ENCODE measurements around the gene RNF215. TPM values are rescaled to one million over a fixed set of nuclear protein-coding genes. Genes with fewer than 3 reads are reported as not detected.

The RNF215 gene
- total RNA-seq, 2 experiments from 2014 or later, result 4.6 to 4.9 TPM

DNA sequence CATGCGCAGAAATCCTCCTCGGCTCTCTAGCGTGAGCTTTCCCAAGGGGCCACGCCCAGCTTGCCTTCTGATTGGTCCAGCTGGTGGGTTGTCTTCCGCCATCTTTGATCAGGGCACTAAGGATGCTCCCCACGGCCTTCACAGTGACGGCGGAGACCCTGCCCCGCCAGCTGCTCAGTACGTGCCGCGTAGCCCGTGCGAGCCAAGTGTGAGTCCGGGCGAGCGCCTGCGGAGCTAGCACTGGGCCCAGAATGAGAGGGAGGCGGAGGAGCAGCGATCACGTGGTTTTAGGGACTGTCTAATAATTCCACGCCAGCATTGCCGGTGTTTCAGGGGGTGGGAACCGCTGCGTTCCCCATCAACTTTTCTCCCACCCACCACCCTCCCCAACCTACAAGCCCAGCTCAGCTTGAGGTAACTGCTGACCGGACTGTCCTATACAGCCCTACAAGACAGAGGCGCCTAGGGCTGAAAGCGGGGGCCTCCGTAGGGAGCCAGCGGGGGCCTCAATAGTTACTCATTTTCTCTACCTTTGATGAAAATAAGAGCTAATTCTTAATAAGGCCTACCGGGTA is 36.8 kb upstream of the RNF215 start:
- H3K9me3 ChIP-seq (ENCODE audit: control insufficient read depth in 1 of 2, insufficient read depth in 1 of 2, low read length in 2 of 2), result no peaks in the 10 kb centered on the region
- CTCF ChIA-PET, result interaction anchor here (0.9 to 6.1 kb wide), 10 partner anchors 10 to 211 kb away, joined by 3 to 63 read pairs (median 6); partner anchors contain the start of genes CASTOR1, SEC14L2 and SLC35E4
- peak; percentile 94 to 100 (median 98) for DNase-seq
- H3K4me1 ChIP-seq (ENCODE audit: insufficient read depth, low read length), result peaks cover 53% of the 10 kb centered on the region
- H3K27me3 ChIP-seq (ENCODE audit: control insufficient read depth in 1 of 2, insufficient read depth in 2 of 2, low read length in 2 of 2), result no peaks in the 10 kb centered on the region
- POLR2A ChIA-PET, result interaction anchor here (0.8 to 6.0 kb wide), 32 partner anchors 11 to 1156 kb away, joined by 3 to 112 read pairs (median 5); partner anchors contain the start of genes ASCC2, CASTOR1, CCDC157 and EWSR1
- TF ChIP-seq, protein P1, sequence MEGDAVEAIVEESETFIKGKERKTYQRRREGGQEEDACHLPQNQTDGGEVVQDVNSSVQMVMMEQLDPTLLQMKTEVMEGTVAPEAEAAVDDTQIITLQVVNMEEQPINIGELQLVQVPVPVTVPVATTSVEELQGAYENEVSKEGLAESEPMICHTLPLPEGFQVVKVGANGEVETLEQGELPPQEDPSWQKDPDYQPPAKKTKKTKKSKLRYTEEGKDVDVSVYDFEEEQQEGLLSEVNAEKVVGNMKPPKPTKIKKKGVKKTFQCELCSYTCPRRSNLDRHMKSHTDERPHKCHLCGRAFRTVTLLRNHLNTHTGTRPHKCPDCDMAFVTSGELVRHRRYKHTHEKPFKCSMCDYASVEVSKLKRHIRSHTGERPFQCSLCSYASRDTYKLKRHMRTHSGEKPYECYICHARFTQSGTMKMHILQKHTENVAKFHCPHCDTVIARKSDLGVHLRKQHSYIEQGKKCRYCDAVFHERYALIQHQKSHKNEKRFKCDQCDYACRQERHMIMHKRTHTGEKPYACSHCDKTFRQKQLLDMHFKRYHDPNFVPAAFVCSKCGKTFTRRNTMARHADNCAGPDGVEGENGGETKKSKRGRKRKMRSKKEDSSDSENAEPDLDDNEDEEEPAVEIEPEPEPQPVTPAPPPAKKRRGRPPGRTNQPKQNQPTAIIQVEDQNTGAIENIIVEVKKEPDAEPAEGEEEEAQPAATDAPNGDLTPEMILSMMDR (IDR thresholded peaks at IDR 0.05), result no peak
- no peaks in the 10 kb centered on the region for H3K27me3 Mint-ChIP-seq
- peak overlapping the region; percentile 98 for H3K27ac Mint-ChIP-seq
- intact Hi-C loops (cut with DNase I, micrococcal nuclease), result loop anchor here (1.0 to 10.0 kb wide), 7 partner anchors 27 to 1157 kb away; partner anchors contain the start of genes ASCC2 (in 1 of the 2), PES1 (in 1 of the 2), RHBDD3 (in 1 of the 2) and SEC14L2 (in 1 of the 2)
- no peaks in the 10 kb centered on the region for H3K9me3 Mint-ChIP-seq
- peaks cover 10% of the 10 kb centered on the region for H3K36me3 ChIP-seq (ENCODE audit: insufficient read depth, low read length)
- H3K4me3 Mint-ChIP-seq, result peak overlapping the region; percentile 99
- peak; percentile 84 for ATAC-seq (ENCODE audit: poor library complexity)
- peaks cover 64% of the 10 kb centered on the region for H3K36me3 Mint-ChIP-seq (ENCODE audit: low read depth)
- H3K4me1 Mint-ChIP-seq (ENCODE audit: low read depth), result peaks cover 55% of the 10 kb centered on the region
- peak overlapping the region; percentile 86 to 87 for H3K27ac ChIP-seq (ENCODE audit: low read depth in 1 of 2, low read length in 2 of 2)
- H3K4me3 ChIP-seq (ENCODE audit: low read length), result peak overlapping the region; percentile 74

DNA sequence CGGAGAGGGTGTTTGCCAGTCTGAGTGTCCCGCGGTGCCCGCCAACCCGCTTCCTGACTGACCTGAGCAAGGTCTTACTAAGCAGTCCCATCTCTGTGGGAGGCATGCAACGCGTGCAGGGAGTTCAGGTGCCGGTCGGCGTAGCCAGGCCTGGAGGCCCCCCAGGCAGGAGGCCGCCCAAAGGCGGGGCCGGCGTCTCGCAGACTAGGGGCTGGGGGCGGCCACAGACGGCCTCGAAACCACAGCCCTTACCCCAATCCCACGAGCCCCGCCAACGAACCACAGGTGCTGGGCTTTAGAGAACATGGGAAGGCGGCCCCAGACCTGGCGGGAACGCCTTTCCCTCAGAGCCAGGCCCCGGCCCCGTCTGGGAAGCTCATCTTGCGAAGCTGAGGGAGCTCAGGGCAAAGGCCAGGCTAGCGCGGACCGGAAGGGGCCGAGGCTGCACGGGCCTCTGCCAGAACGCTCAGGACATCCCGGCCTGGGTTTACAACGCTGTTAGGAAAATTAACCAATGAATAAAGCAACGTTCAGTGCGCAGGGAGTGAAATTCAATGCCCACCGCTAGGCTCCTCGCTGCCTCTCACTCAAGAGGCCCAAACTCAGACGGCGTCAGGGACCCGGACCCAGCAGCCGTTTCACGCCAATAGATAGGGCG is 36.2 kb upstream of the RNF215 start:
- Mint-ChIP-seq H3K9me3 (no peaks in the 10 kb centered on the region), H3K36me3 (ENCODE audit: low read depth) (peaks cover 66% of the 10 kb centered on the region), H3K4me1 (ENCODE audit: low read depth) (peaks cover 55% of the 10 kb centered on the region), H3K4me3 (peak overlapping the region; percentile 99), H3K27me3 (no peaks in the 10 kb centered on the region), H3K27ac (peak overlapping the region; percentile 98)
- Histone ChIP-seq H3K4me1 (ENCODE audit: insufficient read depth, low read length) (peaks cover 53% of the 10 kb centered on the region), H3K27ac (ENCODE audit: low read depth in 1 of 2, low read length in 2 of 2) (peak overlapping the region; percentile 86 to 87), H3K4me3 (ENCODE audit: low read length) (peak overlapping the region; percentile 74), H3K9me3 (ENCODE audit: control insufficient read depth in 1 of 2, insufficient read depth in 1 of 2, low read length in 2 of 2) (no peaks in the 10 kb centered on the region), H3K27me3 (ENCODE audit: control insufficient read depth in 1 of 2, insufficient read depth in 2 of 2, low read length in 2 of 2) (no peaks in the 10 kb centered on the region), H3K36me3 (ENCODE audit: insufficient read depth, low read length) (peaks cover 7% of the 10 kb centered on the region)
- DNase-seq (peak in 11 of 14 experiments; percentile 21 to 71 (median 33)), ATAC-seq (ENCODE audit: poor library complexity) (no peak)
- POLR2A ChIA-PET, result interaction anchor here (0.8 to 6.0 kb wide), 29 partner anchors 11 to 1155 kb away, joined by 3 to 112 read pairs (median 5); partner anchors contain the start of genes CASTOR1, CCDC157, EWSR1 and PES1
- CTCF ChIA-PET, result interaction anchor here (0.6 to 6.1 kb wide), 10 partner anchors 11 to 212 kb away, joined by 3 to 63 read pairs (median 6); partner anchors contain the start of genes SEC14L2 and SLC35E4
- TF ChIP-seq, protein P1 (IDR thresholded peaks at IDR 0.05), result no peak
- intact Hi-C loops (cut with DNase I, micrococcal nuclease), result loop anchor here in 1 of 2 experiments (10.0 kb wide), 1 partner anchor 589 kb away; the partner anchor contains the start of gene ASCC2

Measured in CD4-positive, alpha-beta T cell (primary cell).